ENCODE results near the gene FAM184A. TPM values are rescaled to one million over a fixed set of nuclear protein-coding genes. Genes with fewer than 3 reads are reported as not detected.

FAM184A gene
- total and polyA plus RNA-seq, 9 of the 15 experiments (the other 6 are each of a cell fraction or from before 2014, with no cell fraction given), result 6.4 to 18.7 (median 13.1) TPM

DNA sequence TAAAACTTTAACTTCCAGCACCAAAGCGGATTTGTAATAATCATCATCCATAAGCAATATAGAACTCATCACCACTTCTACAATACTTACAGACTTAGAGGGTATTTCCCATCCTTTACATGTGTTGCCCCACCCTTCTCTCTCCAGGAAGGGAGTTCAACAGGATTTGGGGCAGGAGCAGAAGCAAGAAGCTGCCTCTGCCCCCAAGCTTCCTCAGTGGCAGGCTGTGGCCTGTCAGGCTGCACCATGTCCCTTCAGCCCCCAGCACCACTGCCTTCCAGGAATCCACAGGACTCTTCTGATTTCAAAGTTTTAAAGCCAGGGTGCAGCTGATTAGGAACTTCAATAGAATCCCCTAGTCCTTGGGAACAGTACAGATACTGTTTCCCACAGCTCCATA lies 106.8 kb downstream of the FAM184A start:
- BruUV-seq (replicated peaks), result no TSS peak
- 84% methylated on average over 1 of the region's 1 CpG for WGBS (ENCODE audit: insufficient coverage, low coverage, missing lambda C conversion rate)
- intact Hi-C loops (cut with micrococcal nuclease), result no loop called here
- CTCF ChIA-PET (ENCODE audit: low intra/inter-chr PET ratio), result no interaction called here
- Histone ChIP-seq H2AFZ (ENCODE audit: low read depth, low read length) (no peak overlapping the region), H4K20me1 (replicated peaks; ENCODE audit: control insufficient read depth, insufficient read depth, low read length) (no peaks in the 10 kb centered on the region), H3K4me2 (ENCODE audit: insufficient read depth, low read length) (no peak overlapping the region), H3K9me3 (replicated peaks; ENCODE audit: control insufficient read depth, insufficient read depth, low read depth, low read length) (no peaks in the 10 kb centered on the region), H3K4me3 (no peak overlapping the region), H3K36me3 (ENCODE audit: control insufficient read depth, insufficient read depth, low read length) (0 out of 3 replicates have a peak, but pooled peaks cover 4% of the 10 kb centered on the region), H3K9ac (ENCODE audit: insufficient read depth in 1 of 2, low read depth in 2 of 2, low read length in 2 of 2) (0 out of 4 replicates have a peak overlapping the region, but pooled peaks of 1 of the 2 experiments have one; percentile 23), H3K27ac (ENCODE audit: extremely low read depth, low read depth, low read length) (no peak overlapping the region), H3K9me1 (ENCODE audit: control insufficient read depth, insufficient read depth, low read length) (no peaks in the 10 kb centered on the region), H3K79me2 (ENCODE audit: control insufficient read depth, insufficient read depth, low read length) (no peaks in the 10 kb centered on the region), H3K4me1 (replicated peaks in 1 of 2; ENCODE audit: control insufficient read depth in 2 of 2, insufficient read depth in 2 of 2, low read length in 2 of 2) (no peaks in the 10 kb centered on the region), H3K27me3 (ENCODE audit: control insufficient read depth in 2 of 2, insufficient read depth in 2 of 2, low read length in 2 of 2) (no peaks in the 10 kb centered on the region)
- POLR2A ChIA-PET, result interaction anchor here (1.4 to 2.2 kb wide), 2 partner anchors 18 to 139 kb away, joined by 4 to 8 read pairs; no protein-coding TSS in a partner anchor
- no peak for DNase-seq (ENCODE audit: extremely low read depth in 1 of 4, low spot score in 3 of 4)
- in situ Hi-C loops (cut with MboI), result no loop called here
- no peak for FAIRE-seq
- no peak for TF ChIP-seq BDP1 (IDR thresholded peaks at IDR 0.05; ENCODE audit: insufficient read depth, insufficient read length)
- no peak for TF ChIP-seq POLR3G (IDR thresholded peaks at IDR 0.05; ENCODE audit: extremely low read depth, insufficient read length, insufficient replicate concordance)
- TF ChIP-seq ZNF696 (CRISPR knock-in tag; conservative IDR thresholded peaks at IDR 0.05), result no peak
- no peak for TF ChIP-seq SAFB (IDR thresholded peaks at IDR 0.05; ENCODE audit: borderline replicate concordance, low read depth, low read length)
- TF ChIP-seq SETDB1 (IDR thresholded peaks at IDR 0.05; ENCODE audit: low read length), result no peak
- TF ChIP-seq IRF2 (CRISPR knock-in tag; IDR thresholded peaks at IDR 0.05), result no peak
- TF ChIP-seq MTA3 (IDR thresholded peaks at IDR 0.05; ENCODE audit: borderline replicate concordance), result no peak
- TF ChIP-seq, protein P1, sequence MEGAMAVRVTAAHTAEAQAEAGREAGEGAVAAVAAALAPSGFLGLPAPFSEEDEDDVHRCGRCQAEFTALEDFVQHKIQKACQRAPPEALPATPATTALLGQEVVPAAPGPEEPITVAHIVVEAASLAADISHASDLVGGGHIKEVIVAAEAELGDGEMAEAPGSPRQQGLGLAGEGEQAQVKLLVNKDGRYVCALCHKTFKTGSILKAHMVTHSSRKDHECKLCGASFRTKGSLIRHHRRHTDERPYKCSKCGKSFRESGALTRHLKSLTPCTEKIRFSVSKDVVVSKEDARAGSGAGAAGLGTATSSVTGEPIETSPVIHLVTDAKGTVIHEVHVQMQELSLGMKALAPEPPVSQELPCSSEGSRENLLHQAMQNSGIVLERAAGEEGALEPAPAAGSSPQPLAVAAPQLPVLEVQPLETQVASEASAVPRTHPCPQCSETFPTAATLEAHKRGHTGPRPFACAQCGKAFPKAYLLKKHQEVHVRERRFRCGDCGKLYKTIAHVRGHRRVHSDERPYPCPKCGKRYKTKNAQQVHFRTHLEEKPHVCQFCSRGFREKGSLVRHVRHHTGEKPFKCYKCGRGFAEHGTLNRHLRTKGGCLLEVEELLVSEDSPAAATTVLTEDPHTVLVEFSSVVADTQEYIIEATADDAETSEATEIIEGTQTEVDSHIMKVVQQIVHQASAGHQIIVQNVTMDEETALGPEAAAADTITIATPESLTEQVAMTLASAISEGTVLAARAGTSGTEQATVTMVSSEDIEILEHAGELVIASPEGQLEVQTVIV (CRISPR knock-in tag; IDR thresholded peaks at IDR 0.05; ENCODE audit: borderline replicate concordance), result no peak
- TF ChIP-seq, protein P2, sequence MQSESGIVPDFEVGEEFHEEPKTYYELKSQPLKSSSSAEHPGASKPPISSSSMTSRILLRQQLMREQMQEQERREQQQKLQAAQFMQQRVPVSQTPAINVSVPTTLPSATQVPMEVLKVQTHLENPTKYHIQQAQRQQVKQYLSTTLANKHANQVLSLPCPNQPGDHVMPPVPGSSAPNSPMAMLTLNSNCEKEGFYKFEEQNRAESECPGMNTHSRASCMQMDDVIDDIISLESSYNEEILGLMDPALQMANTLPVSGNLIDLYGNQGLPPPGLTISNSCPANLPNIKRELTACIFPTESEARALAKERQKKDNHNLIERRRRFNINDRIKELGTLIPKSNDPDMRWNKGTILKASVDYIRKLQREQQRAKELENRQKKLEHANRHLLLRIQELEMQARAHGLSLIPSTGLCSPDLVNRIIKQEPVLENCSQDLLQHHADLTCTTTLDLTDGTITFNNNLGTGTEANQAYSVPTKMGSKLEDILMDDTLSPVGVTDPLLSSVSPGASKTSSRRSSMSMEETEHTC (IDR thresholded peaks at IDR 0.05), result no peak
- TF ChIP-seq, protein P3, sequence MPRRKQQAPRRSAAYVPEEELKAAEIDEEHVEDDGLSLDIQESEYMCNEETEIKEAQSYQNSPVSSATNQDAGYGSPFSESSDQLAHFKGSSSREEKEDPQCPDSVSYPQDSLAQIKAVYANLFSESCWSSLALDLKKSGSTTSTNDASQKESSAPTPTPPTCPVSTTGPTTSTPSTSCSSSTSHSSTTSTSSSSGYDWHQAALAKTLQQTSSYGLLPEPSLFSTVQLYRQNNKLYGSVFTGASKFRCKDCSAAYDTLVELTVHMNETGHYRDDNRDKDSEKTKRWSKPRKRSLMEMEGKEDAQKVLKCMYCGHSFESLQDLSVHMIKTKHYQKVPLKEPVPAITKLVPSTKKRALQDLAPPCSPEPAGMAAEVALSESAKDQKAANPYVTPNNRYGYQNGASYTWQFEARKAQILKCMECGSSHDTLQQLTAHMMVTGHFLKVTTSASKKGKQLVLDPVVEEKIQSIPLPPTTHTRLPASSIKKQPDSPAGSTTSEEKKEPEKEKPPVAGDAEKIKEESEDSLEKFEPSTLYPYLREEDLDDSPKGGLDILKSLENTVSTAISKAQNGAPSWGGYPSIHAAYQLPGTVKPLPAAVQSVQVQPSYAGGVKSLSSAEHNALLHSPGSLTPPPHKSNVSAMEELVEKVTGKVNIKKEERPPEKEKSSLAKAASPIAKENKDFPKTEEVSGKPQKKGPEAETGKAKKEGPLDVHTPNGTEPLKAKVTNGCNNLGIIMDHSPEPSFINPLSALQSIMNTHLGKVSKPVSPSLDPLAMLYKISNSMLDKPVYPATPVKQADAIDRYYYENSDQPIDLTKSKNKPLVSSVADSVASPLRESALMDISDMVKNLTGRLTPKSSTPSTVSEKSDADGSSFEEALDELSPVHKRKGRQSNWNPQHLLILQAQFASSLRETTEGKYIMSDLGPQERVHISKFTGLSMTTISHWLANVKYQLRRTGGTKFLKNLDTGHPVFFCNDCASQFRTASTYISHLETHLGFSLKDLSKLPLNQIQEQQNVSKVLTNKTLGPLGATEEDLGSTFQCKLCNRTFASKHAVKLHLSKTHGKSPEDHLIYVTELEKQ (CRISPR knock-in tag; IDR thresholded peaks at IDR 0.05), result no peak
- TF ChIP-seq ZNF174 (CRISPR knock-in tag; IDR thresholded peaks at IDR 0.05), result no peak
- no peak for TF ChIP-seq ETV6 (IDR thresholded peaks at IDR 0.05; ENCODE audit: borderline replicate concordance in 1 of 2, low read depth in 2 of 2, low read length in 1 of 2)
- TF ChIP-seq ETV6 (CRISPR knock-in tag; IDR thresholded peaks at IDR 0.05; ENCODE audit: borderline replicate concordance), result no peak
- TF ChIP-seq PML (IDR thresholded peaks at IDR 0.05; ENCODE audit: low read length), result no peak
- TF ChIP-seq L3MBTL2 (IDR thresholded peaks at IDR 0.05), result no peak
- no peak for TF ChIP-seq NFRKB (IDR thresholded peaks at IDR 0.05; ENCODE audit: low read depth)
- no peak for TF ChIP-seq BRD9 (IDR thresholded peaks at IDR 0.05; ENCODE audit: low read depth, partially characterized antibody)
- no peak for ATAC-seq

Data from K562 (cell line).